Superior temporal gyrus (tissue), 1 donor: Measurements from ENCODE around the gene AGRP.

Source experiments
- DNase-seq: peaks from one replicate; pipeline ENCODE4 v3.0.0-alpha.2; 2016; ENCODE audit errors: extremely low spot score

AGRP gene

DNA sequence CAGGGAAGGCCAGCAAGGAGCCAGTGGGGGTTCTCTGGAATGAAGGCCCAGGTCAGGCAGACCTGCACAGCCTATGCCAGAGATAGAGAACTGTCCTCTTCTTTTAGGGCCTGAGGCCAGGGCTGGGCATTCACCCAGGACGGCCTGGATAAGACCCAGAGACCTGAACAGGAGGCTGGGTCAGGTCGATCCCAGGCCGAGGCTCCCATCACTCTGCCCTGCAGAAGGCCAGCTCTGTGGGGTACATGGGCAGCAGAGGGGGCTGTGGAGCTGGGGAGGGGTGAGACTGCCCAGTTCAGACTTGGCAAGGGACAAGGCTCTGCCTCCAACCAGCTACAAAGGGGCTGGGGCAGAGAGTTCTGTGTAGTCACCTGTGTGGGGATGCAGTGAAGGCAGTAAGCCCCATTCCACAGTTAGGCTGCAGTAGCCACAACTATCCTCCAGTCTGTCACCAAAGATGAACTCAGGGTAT lies 37.9 kb downstream of the AGRP start:
- DNase-seq, result no peak

DNA sequence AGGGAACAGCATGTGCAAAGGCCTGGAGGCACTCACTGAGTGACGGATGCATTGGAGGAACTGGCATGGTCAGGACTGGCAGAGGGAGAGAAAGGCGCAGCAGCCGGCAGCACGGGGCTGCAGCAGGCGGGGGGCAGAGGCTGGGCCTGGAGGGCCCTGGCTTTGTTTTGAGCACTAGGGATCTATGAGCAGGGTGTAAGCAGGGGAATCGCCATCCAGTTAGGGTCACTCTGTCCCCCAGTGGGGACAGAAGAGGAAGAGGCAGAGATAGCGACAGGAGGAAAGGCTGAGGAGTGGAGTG lies 38.3 kb downstream of the AGRP start:
- no peak for DNase-seq

DNA sequence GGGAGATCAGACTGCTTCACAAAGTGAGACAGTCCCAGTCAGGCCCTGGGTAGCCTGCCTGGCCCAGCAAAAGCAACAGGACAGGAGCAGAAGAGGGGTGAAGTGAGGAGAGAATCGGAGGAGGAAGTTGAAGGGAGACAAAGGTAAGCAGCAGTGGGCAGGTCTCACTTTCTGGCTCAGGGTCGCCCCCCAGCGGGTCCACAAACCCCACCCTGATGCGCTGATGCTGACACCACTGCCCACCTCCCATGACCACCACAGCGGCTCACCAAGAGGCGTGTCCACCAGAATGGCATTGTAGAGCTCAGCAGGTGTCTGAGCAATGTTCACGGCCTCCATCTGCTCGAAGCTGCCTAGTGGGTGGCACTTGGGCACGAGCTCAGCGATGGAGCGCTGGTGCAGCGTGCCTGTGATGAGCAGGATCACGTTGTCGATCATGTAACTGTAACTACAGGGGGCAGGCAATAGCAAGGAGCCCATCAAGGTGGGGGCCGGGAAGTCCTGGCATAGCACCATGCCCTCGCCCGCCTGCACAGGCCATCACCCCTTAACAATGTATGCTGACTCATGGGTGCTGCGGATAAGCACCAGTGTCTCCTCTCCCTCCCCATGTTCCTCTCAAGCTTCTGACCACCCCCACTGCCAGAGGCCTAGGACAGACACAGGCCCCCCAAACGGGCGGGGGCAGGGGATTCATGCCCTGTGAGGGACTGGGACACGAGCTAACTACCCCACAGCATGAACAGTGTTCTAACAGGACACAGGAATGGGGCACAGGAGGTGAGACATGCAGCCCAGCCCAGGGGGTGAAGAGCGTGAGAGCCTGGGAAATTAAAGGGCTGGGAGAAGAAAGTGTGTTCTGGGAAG lies 38.9 kb downstream of the AGRP start:
- no peak for DNase-seq

DNA sequence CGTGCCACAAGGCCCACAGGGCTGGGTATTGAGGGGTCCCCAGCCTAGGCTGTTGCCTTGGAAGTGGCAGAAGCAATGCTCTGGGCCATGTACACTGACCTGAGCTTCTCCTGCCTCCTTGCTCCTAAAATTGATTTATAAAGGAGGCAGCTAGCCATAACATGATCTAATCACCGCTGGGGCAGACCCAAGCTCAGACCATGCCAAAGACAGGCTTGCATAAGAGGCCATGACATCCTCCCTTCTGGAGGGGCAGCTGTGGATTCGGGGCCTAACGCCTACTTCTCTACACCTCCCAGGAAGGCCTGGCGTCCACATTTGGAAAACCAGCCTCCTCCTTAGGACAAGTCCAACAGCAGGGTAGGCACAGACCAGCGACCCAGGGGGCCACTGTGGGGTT lies 40.1 kb downstream of the AGRP start:
- no peak for DNase-seq

DNA sequence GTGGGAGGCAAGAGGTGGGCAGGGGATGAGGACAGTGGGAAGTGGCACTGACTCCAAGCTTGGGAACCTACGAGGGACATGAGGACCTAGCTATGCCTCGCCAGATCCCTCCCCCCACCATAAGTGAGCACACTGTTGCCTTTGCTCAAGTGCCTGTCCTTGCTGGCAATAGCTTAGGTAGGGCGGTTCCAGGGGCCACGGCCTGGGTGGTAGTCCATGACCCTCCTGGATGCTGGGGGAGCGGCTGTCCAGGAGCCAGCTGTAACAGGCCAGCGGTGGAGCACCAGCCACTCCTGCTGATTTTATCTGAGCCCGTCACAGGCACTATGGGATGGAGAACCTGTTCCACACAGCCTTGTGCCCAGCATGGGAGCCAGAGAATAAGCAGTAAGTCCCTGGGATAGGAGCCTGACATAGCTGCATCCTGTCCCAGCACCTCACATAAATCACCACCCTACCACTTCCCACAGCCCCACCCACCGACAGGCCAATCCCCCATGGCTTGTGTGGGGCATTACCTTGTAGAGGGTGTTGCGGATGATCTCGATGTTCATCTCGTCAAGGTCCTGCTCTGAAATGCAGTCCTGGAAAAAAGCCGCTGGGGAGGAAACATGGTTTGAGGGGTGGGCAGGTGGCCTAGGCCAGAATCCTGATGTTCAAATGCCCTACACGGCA lies 40.6 kb downstream of the AGRP start:
- DNase-seq, result no peak

DNA sequence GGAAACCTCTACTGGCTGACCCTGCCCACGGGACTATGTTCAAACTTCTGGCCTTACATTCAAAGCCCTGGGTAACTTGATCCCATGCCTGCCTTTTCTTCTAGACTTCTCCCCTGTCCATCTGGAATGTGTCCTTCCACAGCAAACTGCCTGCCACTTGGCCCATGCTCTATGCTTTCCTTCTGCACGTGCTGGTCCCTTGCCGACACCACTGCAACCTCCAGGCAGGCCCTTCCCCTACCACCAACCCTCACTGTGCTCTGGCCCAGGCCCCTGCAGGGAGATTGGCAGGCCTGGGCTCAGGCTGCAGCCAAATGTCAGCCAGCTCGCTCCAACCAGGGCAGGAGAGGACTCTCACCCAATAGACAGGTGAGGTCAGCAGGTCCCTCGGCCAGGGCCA lies 41.4 kb downstream of the AGRP start:
- no peak for DNase-seq

DNA sequence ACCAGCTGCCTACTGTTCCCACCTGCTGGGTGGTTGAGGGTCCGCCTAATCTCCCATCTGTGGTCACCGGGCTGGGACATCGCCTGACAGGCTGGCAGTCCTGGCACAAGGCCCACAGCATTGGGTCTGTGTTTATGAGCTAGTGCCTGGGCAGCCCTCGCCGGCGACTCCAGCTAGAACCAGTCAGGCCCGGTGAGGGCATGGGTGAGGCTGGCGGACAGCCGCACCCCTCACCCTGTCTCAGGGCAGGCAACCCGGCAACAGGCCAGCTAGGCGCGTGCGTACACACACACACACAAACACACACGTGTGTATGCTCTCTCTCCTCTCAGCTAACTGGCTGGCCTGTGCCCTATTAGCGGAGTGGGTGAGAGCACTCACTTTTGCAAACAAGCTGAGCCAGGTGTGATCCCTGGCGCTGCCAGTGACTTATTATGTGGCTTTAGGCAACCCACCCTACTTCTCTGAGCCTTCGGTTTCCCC lies 42.0 kb downstream of the AGRP start:
- no peak for DNase-seq

DNA sequence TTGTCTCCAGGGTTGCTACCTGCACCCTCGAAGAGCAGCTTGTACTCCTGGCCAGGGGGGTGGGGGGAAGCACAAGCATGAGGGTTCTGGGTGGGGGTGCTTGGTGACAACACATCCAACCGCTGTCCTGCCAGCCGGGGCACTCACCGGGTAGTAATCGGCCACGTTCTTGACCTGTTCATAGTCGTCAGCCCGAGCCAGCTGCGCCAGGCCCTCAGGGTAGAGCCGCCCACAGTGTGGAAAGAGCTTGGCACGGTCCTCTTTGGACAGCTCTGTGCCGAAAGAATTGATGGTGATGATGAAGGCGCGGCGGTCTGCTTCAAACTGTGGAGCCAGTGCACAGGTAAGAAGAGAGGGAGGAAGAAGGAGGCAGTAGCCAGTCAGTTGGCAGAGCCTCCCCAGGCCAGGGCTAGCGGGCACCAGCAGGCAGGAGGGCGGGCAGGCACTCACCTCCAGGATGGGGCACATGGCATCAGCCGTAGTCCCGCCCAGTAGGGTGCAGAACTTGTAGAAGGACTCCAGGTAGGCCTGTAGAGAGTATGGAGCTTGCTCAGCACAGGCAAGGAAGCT lies 44.4 kb downstream of the AGRP start:
- DNase-seq, result no peak

DNA sequence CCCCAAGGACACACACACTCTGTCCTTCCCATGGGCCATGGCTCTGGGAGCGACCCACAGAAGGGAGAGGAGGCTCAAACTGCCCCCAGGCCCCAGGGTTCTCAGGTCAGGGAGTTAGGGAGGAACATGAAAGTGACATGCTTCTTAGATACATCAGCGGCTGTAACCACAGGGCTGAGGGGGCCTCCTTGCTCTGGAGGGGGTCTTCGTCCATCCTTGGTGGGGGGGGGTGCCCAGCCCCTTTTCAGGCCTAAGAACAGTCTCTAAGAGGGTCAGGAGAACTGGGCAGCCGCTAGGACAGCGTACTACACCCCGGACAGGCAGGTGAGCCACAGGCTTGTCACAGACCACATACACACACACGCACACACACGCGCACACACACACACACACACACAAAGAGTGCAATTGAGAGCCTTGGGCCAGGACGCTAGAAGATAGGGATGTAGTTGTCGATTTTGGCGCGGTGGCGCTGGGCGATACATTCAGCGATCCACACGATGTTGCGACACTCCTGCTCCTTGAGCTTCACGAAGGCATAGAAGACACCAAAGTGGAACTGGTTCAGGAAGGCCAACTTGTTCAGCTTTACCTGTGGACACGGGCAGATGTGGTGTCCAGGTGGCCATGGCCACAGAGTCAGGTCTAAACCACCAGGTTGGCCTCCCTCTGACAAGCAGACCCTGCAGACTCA lies 45.1 kb downstream of the AGRP start:
- no peak for DNase-seq

DNA sequence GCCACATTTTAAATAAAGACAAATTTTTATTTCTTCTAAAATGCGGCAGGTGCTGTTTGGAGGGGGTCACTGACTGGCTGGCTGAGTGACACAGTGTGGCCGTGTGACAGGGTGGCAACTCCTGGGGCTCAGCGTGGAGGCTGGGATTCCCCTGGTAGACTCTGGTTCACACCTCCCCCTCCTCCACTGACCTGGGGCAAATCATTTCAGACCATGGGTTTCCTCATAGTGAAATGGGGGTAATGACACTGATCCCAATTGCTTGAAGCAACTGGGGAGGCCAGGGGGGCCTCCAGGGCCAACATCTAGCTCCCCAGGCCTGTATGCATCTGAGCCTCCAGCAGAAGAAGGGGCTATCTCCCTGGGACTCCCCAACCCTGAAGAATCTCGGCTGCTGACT lies 45.8 kb downstream of the AGRP start:
- no peak for DNase-seq

DNA sequence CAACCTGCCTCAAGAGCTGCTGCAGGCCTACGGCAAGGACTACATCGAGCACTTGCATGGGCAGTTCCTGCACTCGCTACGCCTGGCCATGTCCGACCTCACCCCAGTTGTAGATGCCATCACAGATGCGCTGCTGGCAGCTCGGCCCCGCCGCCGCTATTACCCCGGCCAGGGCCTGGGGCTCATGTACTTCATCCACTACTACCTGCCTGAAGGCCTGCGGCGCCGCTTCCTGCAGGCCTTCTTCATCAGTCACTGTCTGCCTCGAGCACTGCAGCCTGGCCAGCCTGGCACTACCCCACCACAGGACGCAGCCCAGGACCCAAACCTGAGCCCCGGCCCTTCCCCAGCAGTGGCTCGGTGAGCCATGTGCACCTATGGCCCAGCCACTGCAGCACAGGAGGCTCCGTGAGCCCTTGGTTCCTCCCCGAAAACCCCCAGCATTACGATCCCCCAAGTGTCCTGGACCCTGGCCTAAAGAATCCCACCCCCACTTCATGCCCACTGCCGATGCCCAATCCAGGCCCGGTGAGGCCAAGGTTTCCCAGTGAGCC lies 46.6 kb downstream of the AGRP start:
- no peak for DNase-seq

DNA sequence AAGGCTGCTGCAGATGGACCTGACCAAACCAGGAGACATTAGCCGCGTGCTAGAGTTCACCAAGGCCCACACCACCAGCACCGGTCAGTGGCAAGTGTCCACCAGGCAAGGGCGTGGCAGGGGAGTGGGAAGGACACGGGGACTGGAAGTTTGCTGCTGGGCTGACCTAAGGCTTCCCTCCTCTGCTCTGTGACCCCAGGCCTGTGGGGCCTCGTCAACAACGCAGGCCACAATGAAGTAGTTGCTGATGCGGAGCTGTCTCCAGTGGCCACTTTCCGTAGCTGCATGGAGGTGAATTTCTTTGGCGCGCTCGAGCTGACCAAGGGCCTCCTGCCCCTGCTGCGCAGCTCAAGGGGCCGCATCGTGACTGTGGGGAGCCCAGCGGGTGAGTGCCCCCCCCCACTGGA lies 47.6 kb downstream of the AGRP start:
- DNase-seq, result no peak

DNA sequence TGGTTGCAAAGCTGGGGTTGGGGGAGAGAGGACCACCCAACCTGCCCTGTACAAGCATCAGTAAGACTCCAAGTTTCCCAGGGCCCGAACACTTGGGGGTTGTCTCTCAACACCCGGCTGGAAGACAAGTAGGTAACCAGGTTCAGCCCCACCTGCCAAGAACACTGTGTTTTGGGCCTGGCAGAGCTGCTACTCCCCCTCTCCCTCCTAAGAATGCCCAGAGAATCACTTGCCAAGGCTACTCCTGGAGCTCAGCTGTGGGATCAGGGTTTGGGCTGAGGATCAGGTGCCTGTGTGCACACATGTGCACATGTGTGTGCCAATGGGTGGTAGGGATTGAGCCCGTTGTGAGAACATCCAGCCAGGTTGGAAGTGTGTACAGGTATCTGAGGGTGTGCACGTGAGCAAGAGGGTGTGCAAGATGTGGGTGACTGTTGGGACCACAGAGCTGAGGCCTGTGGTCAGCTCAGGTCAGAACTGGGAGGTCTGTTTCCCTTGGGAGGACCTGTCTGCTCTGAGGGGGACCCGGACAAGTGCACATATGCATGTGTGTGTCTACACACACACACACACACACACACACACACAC lies 50.1 kb downstream of the AGRP start:
- DNase-seq, result no peak
